Neural progenitor cell (in vitro differentiated cells): Measurements from ENCODE around the gene DNM1L.

Experiments
- CTCF ChIP-seq: fragments of 200-600 bp; sonication (generic); IDR thresholded peaks from 2 replicates; pipeline ENCODE4 v1.5.1; 2017; ENCODE audit warnings: antibody characterized with exemption, mild to moderate bottlenecking
- EZH2phosphoT487 ChIP-seq: fragments of 200-600 bp; sonication (generic); IDR thresholded peaks from 2 replicates; pipeline ENCODE4 v1.6.1; 2017; ENCODE audit warnings: antibody characterized with exemption

- TF ChIP-seq CTCF, result no peak
- TF ChIP-seq EZH2phosphoT487, result no peak
Observed at GRCh38 chr12:32761716-32762115, 82.6 kb downstream of the DNM1L start.
